ENCODE data around the gene RDH16.
"Not testable (repeated sequence)": the region's sequence is repeated elsewhere in the genome, so short reads cannot be mapped to it uniquely, and the experiment has no call there.

DNA sequence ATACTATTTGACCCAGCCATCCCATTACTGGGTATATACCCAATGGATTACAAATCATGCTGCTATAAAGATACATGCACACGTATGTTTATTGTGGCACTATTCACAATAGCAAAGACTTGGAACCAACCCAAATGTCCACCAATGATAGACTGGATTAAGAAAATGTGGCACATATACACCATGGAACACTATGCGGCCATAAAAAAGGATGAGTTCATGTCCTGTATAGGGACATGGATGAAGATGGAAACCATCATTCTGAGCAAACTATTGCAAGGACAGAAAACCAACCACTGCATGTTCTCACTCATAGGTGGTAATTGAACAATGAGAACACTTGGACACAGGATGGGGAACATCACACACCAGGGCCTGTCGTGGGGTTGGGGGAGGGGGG is 16.8 kb upstream of the RDH16 start:
- not testable (repeated sequence) for TF ChIP-seq CTCF (IDR thresholded peaks at IDR 0.05); MAX (IDR thresholded peaks at IDR 0.05); POLR2A (IDR thresholded peaks at IDR 0.05; ENCODE audit: low read length); HOXB5 (CRISPR knock-in tag; IDR thresholded peaks at IDR 0.05)

Measured in A549 (cell line).